ENCODE results near the gene NR3C2.
A peak's percentile ranks its signal among the peaks of the same experiment; 100 is the strongest.

Gene NR3C2

DNA sequence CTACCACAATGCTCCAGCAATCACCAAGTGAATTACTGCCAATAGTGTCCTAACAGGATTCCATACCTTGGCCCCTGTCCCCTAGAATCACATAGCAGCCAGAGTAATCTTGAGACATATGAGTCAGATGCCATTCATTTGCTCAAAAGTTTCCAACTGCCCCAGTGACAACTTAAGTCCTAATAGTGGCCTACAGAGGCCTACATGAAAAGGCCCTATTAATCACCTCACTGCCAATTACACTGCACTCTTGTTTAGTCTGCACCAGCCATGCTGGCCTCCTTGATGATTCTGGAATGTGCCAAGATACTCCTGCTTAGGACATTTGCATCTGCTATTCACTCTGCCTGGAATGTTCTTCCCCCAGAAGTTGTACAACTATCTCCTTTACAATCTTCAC, 130.7 kb downstream of the NR3C2 start:
- no peak for DNase-seq (ENCODE audit: low spot score)

DNA sequence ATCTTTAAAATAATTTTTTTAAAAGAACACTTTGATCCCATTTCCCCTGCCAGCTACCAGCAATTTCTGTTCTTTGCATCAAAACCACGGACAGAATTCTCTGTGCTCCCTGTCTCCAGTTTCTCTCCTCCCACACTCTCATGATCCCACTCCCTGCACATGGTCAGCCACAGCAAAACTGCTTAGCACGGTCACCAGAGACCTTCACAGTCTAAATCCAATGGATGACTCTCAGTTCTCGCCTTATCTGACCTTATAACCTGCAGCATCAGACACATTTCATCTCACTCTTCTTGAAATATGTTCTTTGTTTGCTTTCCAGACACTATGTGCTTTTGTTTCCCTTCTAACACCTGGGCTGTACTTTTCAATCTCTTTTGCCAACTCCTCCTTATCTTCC, 131.5 kb downstream of the NR3C2 start:
- DNase-seq (ENCODE audit: low spot score), result no peak

DNA sequence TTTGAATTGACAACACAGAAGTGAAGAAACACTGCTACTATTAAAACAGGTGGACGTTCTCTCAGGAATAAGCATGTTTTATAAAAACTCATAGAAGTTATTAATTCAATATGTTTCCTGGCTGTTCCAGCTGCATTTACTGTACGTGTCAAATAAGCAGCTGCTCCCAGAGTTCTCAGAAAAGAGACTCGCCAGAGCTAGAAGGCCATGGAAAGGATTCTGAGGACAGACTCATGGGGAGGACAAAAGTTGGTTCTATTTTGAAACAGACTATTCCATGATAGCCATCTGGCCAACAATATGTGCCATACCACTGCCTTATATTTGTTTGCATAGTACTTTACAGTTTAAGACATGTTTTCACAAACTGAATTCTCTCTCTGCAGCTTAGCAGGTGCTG, 136.5 kb downstream of the NR3C2 start:
- DNase-seq (ENCODE audit: low spot score), result no peak

DNA sequence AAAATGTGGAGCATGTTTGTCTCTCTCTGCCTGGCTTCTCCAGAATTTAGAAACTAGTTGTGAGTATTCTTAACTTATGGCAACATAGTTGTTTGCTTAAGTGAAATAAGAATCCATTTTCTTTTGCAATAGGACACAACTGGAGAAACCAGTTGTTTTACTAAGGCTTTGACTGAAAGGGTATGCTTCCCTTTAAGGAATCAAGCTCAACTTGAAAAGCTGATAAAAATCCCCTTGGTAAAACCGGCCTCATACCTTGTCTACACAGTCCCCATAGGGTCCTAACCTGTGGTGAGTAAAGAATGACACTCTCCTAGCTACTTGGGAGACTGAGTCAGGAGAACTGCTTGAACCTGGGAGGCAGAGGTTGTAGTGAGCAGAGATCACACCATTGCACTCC, 139.8 kb downstream of the NR3C2 start:
- DNase-seq (ENCODE audit: low spot score), result no peak

DNA sequence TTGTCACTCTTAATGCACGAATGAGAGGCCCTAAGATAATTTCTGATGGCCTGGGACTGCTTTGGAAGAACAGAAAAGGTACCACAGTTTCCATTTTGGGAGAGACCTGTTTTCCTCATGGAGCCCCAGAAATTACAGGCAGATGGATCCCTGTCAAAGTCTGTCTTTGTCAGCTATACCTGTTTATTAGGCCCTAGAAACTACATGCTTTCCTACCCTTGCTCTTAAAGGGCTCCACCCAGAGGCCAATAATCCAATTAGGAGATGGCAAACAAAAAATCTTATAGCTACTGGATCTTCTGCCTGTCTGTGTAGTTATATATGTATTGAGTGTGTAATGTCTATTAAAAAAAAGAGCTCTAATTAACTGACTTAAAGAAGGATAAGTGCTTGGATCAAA, 141.3 kb downstream of the NR3C2 start:
- DNase-seq (ENCODE audit: low spot score), result no peak

DNA sequence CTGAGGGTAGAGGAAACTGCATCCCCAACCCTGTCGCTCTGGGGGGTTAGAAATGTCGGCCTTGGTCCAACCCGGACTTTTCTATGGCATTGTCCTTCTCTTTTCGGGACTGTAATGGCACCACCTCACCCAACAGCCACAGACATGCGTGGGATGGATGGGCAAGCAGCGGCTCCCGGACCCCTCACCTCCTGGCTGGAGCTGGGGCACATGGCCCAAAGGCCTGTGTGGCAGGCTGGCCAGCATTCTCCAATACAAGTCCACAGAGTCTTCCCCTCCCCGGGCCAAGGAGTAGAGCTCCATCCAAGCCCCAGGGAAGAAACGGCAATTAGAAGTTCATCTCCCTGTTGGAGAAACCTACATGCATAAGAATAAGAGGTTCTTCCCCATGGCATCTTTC, 142.9 kb downstream of the NR3C2 start:
- no peak for DNase-seq (ENCODE audit: low spot score)

DNA sequence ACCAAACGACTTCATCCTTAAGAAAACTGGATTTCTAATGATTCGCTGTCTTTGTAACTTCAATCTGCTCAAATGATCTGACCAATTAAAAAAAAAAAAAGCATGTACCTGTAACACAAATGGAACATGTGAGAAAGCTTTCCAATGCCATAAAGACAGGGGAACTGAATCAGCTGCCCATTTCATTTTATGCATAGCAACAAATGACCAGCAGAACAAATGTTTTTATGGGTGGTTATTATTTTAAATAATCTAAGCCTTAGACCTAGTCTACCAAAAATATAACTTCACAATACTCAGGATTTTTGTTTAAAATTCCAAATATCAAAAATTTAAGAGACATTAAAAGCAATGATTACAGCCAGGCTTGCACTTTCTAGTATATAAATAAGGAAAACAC, 145.7 kb downstream of the NR3C2 start:
- no peak for DNase-seq (ENCODE audit: low spot score)

DNA sequence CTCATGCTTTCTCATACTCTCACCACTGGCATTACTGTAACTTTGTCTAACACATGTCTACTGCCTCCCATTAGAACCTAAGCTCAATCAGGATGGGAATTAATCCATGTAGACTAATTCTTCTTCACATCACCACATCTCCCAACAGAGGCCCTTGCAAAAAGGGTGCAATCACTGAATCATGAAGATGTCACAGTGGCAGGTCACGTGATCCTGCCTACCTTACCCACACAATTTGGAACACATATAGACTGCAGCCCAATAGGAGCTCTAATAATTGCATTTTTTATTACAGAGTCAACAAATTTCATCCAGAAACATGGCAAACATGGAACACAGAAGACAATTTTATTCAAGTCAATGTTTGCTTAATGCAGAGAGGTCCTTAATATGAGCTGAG, 146.6 kb downstream of the NR3C2 start:
- DNase-seq (ENCODE audit: low spot score), result no peak

DNA sequence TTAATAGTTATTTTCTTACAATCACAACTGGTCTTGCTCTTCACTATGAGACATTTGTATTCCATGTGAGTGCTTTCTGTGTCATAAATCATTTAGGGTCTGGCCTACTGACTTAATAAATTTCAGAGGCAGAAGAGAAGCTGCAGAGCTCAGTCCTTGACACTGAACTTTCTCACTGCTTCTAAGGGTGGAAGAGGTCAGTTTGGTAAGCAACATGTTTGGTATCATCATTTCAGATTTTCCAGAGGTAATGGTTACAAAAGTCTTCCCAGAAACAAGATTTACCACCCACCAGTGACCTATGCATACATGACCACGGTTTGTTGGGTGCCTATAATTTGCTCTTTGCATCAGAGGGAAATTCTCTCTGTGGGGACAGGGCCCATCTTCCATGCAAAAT, 148.6 kb downstream of the NR3C2 start:
- DNase-seq (ENCODE audit: low spot score), result no peak

DNA sequence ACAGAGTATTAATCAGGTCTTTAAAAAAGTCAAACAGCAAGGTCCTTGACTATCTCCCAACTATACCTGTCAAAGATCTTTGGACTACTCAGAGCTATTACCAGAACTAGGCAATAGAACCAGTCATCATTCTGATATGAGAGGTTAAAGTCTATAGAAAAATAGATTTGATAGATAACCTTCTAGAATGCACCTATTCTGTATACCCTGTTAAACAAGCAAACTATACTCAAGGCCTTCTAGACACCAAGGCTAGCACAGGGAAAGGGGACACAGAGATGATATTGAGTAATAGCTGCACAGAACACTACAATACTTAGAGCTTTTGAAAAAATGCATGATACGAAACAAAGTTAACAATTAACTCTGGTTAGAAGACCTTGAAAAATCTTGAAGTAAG, 149.5 kb downstream of the NR3C2 start:
- DNase-seq (ENCODE audit: low spot score), result no peak

DNA sequence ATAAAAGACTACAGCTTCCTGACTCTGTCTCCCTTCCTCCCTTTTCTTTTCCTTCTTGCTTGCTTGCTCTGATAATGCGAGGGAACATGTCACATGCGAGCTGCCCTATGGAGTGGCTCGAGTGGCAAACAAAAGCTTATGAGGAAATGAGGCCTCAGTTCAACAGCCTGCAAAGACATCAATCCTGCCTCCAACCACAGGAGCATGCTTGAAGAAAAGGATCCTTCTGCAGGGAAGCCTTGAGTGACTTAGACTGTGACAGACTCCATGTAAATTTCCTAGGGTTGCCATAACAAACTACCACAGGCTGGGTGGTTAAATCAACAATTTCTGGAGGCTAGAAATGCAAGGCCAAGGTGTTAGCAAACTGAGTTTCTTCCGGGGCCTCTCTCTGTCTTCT, 152.5 kb downstream of the NR3C2 start:
- DNase-seq (ENCODE audit: low spot score), result no peak

DNA sequence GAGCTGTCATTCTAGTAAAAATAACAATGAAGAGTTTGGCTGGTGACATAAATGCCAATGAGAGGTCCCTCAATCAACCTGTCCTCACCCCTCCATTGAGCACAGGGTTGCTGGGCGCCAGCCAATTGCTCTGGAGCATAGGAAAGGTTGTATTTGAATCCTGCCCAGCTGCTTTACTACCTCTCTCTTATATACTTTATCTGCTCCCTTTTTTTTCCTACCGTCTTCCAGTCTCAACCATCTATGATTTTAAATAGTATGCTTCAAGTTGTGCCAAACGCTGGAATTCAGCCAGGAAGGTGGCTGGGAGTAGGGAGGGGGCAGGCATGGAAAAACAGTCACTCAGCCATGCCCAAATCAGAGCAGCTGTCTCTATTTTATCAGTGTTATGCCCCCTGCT, 153.8 kb downstream of the NR3C2 start:
- DNase-seq (ENCODE audit: low spot score), result no peak

DNA sequence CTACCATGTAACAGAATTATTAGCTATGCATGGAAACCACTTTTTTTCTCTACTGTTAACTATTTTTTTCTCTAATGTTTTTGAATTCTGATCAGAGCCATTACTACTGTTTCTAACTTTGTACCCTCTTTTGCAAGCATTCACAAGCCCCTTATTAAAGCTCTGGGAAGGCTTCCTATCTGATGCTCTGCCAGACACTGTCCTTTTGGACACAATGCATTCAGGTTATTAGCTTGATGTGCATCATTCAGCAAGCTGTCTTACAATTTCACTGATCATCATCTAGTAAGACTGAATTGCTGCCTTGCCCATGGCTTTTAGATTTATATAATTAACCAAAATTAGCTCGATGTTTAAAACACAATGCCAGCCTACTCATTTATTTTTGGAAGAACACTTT, 155.1 kb downstream of the NR3C2 start:
- DNase-seq (ENCODE audit: low spot score), result no peak

DNA sequence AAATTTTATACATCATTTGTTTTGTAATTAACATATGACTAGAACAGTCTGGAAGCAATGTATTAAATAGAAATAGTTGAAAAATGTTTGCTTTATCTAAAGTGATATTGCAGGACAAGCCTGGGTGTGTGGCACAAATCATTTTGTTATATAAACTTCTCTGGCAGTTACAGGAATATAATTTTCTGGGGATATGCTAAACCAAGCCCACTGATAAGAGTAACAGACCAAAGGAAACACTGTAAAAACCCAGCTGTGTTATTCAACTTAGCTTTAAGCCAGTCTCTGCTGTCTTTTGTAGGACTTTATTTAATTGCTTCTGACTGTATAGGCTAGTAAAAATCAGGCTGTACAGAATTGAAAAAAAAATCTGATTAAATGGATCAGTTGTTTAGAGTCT, 156.2 kb downstream of the NR3C2 start:
- no peak for DNase-seq (ENCODE audit: low spot score)

DNA sequence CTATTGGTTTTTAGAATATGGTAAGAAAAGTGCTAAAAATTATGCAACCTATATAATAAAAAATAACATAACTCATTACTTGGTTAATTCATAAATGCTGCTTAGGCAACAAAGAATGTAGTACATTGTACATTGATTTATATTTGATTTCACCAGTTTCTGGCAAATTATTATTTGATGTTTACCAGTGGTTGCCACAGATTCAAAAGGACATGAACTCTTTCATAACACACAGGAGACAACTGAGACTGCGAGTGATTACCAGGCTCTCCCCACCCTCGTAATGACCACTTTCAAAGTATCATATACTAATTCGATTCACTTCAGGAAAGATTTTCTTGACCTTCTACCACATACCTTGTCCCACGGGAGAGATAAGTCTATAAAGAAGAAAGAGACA, 158.5 kb downstream of the NR3C2 start:
- no peak for DNase-seq (ENCODE audit: low spot score)

DNA sequence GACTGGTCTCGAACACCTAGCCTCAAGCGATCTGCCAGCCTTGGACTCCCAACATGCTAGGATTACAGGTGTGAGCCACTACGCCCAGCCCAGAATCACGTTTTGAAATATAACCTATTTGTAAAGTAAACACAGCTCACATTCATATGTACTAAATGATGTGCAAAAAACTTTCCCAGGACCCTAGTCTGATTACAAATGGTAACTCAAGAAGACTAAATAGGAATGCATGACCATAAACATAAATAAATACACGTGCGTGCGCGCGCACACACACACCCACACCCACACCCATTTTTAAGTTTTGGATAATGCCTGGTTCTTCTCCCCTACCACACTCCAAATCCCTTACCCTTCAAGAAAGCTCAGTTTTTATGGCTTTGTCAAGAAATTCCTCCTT, 163.9 kb downstream of the NR3C2 start:
- no peak for DNase-seq (ENCODE audit: low spot score)

DNA sequence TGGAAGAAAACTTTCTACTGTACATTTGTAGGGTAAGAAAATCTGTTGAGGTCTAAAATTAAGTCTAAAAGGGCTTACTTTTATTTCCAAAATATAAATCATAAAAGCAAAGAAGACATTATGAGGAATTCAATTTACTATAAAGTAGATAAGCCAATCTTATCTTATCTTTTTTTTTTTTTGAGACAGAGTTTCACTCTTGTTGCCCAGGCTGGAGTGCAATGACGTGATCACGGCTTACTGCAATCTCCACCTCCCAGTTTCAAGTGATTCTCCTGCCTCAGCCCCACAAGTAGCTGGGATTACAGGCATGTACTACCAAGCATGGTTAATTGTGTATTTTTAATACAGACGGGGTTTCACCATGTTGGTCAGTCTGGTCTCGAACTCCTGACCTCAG, 166.9 kb downstream of the NR3C2 start:
- DNase-seq (ENCODE audit: low spot score), result no peak

DNA sequence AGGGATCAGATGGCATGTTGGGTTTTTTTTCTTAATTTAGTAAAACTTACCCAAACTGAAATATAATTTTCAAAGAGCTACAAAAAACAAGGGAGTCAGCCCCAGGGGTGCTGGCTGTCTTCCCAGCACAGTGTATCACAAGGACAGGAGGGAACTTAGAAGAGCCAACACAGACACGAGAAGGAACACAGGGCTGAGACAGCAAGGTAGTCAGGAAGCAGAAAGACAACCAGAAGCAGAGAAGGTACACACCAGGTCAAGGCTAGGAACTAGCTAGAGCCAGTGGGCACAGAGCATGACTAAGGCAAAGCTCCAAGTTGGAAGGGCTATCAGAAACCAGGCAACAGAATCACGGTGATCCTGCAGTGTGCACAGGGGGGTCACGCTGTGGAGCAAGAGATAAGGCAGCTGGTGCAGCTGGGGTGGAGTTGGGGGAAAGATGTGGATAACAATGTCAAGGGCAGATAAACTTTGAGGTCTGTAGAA, 168.7 kb downstream of the NR3C2 start:
- DNase-seq (ENCODE audit: low spot score), result no peak

DNA sequence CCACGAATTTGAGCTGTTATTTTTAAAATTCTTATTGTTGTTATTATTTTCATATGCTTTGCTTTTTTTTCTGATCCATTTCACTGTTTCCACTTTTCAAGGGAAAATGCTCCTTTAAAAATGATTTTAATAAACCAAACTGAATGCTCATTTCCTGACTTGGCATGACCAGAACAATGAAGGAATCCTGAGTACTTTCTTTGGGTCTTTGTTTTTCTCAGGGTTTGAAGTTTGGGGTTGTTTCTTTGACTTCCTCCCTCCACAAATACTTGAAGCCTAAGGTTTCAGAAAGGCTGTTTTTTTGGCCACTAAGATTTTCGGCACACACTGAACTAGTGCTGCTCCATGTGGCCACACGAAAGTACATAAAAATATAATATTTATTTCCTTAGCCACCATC, 171.0 kb downstream of the NR3C2 start:
- no peak for DNase-seq (ENCODE audit: low spot score)

DNA sequence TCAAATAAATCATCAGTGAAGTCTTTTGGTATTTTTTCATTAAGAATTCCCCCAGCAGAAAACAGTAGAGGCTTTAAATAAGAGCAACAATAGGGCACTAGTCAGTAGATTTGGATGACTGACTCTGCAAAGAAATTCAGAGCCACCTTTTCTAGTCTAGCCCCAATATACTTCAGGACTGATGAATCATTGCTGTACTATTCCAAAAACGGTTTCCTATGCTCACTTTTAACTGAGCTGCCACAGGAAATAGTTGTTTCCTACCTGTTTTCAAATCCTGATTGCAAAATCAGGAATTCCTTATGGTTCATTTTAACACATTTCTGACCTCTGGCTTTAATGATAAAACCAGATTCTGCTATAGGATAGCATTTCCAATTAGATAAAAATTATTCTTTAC, 171.6 kb downstream of the NR3C2 start:
- peak; percentile 9 for DNase-seq (ENCODE audit: low spot score)

DNA sequence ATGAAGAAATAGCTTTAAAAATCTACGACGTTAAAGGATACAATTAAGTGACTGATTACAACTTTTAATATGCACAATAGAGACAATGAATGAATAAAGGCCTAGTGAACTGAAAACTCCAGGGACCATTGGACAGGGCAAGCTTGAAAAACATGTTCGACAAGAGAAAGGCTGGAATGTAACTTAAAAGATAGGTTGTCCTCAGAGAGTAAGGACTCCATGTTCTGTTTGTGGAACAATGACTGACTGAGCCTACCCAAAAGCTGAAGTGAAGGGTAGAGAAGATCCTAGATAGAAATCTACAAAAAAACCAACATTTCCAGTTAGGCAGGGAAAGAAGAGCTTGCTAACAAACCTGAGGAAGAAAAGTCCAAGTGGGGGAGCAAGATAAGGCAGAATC, 173.4 kb downstream of the NR3C2 start:
- DNase-seq (ENCODE audit: low spot score), result no peak

DNA sequence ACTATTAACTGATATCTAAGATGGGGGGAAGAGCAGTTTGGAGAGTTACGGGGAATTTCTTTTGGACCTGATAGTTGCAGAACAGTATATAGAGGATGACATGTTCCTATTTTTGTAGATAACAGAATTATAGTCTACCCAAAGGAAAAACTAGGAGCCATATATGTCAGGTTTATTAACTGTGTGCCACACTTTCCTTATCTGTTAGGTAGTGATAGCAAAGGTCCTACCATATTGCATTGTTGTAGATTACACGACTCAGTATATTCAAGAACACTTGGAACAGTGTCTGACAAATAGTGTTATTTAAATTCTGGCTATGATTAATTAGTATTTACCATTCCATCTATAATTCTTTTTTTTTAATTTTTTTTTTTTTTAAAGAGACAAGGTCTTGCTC, 175.3 kb downstream of the NR3C2 start:
- no peak for DNase-seq (ENCODE audit: low spot score)

DNA sequence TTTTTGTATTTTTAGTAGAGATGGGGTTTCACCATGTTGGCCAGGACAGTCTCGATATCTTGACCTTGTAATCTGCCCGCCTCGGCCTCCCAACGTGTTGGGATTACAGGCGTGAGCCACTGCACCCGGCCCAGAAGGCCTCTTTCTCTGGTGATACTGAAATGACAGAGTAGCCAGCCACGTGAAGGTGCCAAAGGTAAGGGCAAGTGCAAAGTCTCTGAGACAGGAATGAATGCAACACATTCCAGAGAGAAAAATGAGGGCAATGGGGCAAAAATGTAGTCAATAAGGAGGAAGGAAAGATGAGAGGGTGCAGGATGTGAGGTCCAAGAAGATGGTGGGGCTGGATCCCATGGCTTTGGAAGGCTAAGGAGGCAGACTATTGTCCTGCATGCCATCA, 176.0 kb downstream of the NR3C2 start:
- DNase-seq (ENCODE audit: low spot score), result no peak

DNA sequence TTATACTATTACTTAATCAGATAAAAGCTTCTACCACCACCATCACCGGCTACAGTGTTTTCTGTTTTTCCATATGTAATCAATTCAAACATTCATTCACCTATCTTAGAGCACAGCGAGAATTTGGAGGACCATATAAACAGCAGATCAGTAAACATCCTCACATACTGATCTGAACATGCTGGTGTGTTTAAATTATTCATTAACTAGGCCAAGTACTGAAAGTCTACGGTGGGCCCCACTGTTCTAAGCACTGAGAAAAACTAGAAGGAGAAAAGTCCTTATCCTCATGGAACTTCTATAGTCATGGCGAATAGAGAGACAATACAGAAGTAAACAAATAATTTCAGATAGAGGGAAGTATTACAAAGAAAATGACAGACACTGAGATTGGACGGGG, 176.6 kb downstream of the NR3C2 start:
- no peak for DNase-seq (ENCODE audit: low spot score)

DNA sequence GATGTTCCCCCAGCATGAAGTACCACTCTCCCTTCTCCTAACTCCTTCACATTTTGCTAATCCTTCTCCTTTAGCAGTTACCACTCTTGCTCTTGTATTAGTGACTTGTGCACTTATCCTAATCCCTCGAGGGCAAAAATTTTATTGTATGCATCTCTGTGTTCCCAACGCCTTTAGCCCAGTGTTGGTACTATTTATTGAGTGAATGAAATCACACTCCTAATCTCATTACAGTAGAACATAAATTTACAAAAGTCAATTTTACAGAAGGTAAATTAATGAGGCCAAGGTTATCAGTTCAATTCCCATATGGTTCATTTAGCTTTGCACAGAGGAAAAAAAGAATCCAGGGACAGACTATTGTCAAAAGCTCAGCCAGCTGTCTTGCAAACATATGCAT, 178.4 kb downstream of the NR3C2 start:
- no peak for DNase-seq (ENCODE audit: low spot score)

Data from hepatic stellate cell (primary cell).